SK-N-SH (cell line): ENCODE data around the gene R3HDM4. TPM values are rescaled to one million over a fixed set of nuclear protein-coding genes. Genes with fewer than 3 reads are reported as not detected.

Experiments
- CTCF ChIA-PET: fragments of 300-600, 350-600 bp; formaldehyde crosslinking; extraction: SDS; loops from one replicate; lab custom pipeline; 2021; lab: Yijun Ruan, JAX
- POLR2A ChIA-PET: fragments of 350-600 bp; sonication (Branson Sonifier 250); formaldehyde crosslinking; extraction: SDS; loops from one replicate; lab custom pipeline; 2020; ENCODE audit warnings: antibody characterized with exemption, inconsistent platforms; lab: Yijun Ruan, JAX
- DNase-seq: peaks from one replicate; pipeline ENCODE4 v3.0.0; 2012
- H2AFZ ChIP-seq: fragments of 200-600 bp; sonication (generic); 2 replicates; pipeline ENCODE4 v1.8.1; 2016; ENCODE audit warnings: antibody characterized with exemption, mild to moderate bottlenecking, low read depth
- H3F3A ChIP-seq: fragments of 200-600 bp; sonication (generic); replicated peaks from 2 replicates; pipeline ENCODE3; 2016; ENCODE audit warnings: antibody characterized with exemption, mild to moderate bottlenecking; ENCODE audit not compliant: insufficient read depth
- H3K27ac ChIP-seq, 2 experiments: fragments of 200-500 bp in 1 of 2; fragments of 200-600 bp in 1 of 2; sonication (Bioruptor generic) in 1 of 2; sonication (generic), shearing (Covaris generic) in 1 of 2; 2 replicates each; pipeline versions ENCODE4 v1.5.1 to v1.6.1; 2014 to 2016; ENCODE audit warnings: low read depth in 2 of 2, inconsistent platforms in 1 of 2, low read length in 1 of 2, mild to moderate bottlenecking in 1 of 2, mixed read lengths in 1 of 2
- H3K27me3 ChIP-seq: fragments of 200-600 bp; sonication (generic), shearing (Covaris generic); 2 replicates; pipeline ENCODE4 v1.6.1; 2016; ENCODE audit warnings: mixed run types; ENCODE audit not compliant: insufficient read depth
- H3K36me3 ChIP-seq, 2 experiments: fragments of 200-500 bp in 1 of 2; fragments of 200-600 bp in 1 of 2; sonication (Bioruptor generic) in 1 of 2; sonication (generic) in 1 of 2; replicated peaks in 1 of 2; 2 replicates each; pipeline versions ENCODE3 to v1.5.1; 2014 to 2016; ENCODE audit warnings: low read length in 1 of 2, mild to moderate bottlenecking in 1 of 2; ENCODE audit not compliant: insufficient read depth in 2 of 2, control insufficient read depth in 1 of 2
- H3K4me1 ChIP-seq, 2 experiments: fragments of 200-500 bp in 1 of 2; fragments of 200-600 bp in 1 of 2; sonication (Bioruptor generic) in 1 of 2; sonication (generic), shearing (Covaris generic) in 1 of 2; 2 replicates each; pipeline versions ENCODE4 v1.5.1 to v1.6.1; 2014 to 2016; ENCODE audit warnings: low read depth in 1 of 2, low read length in 1 of 2, mixed run types in 1 of 2; ENCODE audit not compliant: insufficient read depth in 2 of 2, control insufficient read depth in 1 of 2
- H3K4me2 ChIP-seq: fragments of 200-600 bp; sonication (generic), shearing (Covaris generic); 2 replicates; pipeline ENCODE4 v1.6.1; 2017; ENCODE audit warnings: mixed run types
- H3K4me3 ChIP-seq, 2 experiments: fragments of 200-500 bp in 1 of 2; fragments of 200-600 bp in 1 of 2; sonication (Bioruptor generic) in 1 of 2; sonication (generic), shearing (Covaris generic) in 1 of 2; 2 replicates each; pipeline versions ENCODE4 v1.5.1 to v1.8.1; 2014 to 2016; ENCODE audit warnings: low read depth in 2 of 2, inconsistent platforms in 1 of 2, low read length in 1 of 2, mild to moderate bottlenecking in 1 of 2, mixed read lengths in 1 of 2, moderate library complexity in 1 of 2
- H3K79me2 ChIP-seq: fragments of 200-600 bp; sonication (generic); 2 replicates; pipeline ENCODE4 v1.8.1; 2017; ENCODE audit warnings: mild to moderate bottlenecking; ENCODE audit not compliant: insufficient read depth
- H3K9ac ChIP-seq: fragments of 200-600 bp; sonication (generic); 2 replicates; pipeline ENCODE4 v1.6.1; 2017; ENCODE audit warnings: mixed run types
- H3K9me2 ChIP-seq: fragments of 200-600 bp; sonication (generic); 2 replicates; pipeline ENCODE4 v1.6.1; 2017; ENCODE audit warnings: mixed run types
- H3K9me3 ChIP-seq: fragments of 200-600 bp; sonication (generic); 2 replicates; pipeline ENCODE4 v1.6.1; 2017; ENCODE audit warnings: mixed run types, mild to moderate bottlenecking, moderate library complexity
- H4K20me1 ChIP-seq: fragments of 200-600 bp; sonication (generic); 2 replicates; pipeline ENCODE4 v1.6.1; 2017; ENCODE audit warnings: mild to moderate bottlenecking, mixed run types; ENCODE audit not compliant: insufficient read depth
- CHD2 ChIP-seq: fragments of 150-350 bp; IDR thresholded peaks from 2 replicates; pipeline ENCODE4 v1.6.1; 2018; ENCODE audit warnings: low read length; ENCODE audit not compliant: partially characterized antibody
- ELF1 ChIP-seq: IDR thresholded peaks from 2 replicates; pipeline ENCODE4 v1.4.0; 2012
- EP300 ChIP-seq, 2 experiments: IDR thresholded peaks; 2 replicates each; pipeline versions ENCODE4 v1.4.0 to v1.6.1; 2012; ENCODE audit warnings: borderline replicate concordance in 1 of 2, low read depth in 1 of 2, low read length in 1 of 2
- EZH2phosphoT487 ChIP-seq: fragments of 200-600 bp; sonication (generic); IDR thresholded peaks from 2 replicates; pipeline ENCODE4 v1.6.1; 2017; ENCODE audit warnings: low read depth, mixed run types, mild to moderate bottlenecking, antibody characterized with exemption, moderate library complexity, borderline replicate concordance
- FOSL2 ChIP-seq: IDR thresholded peaks from 2 replicates; pipeline ENCODE4 v1.4.0; 2012; ENCODE audit warnings: low read depth, mild to moderate bottlenecking, moderate library complexity, borderline replicate concordance
- GATA2 ChIP-seq: sonication (generic); formaldehyde crosslinking; IDR thresholded peaks from 2 replicates; pipeline ENCODE4 v1.5.0; 2020; ENCODE audit warnings: mild to moderate bottlenecking, missing genetic modification reagents
- MXI1 ChIP-seq: IDR thresholded peaks from 2 replicates; pipeline ENCODE4 v1.6.1; 2012; ENCODE audit warnings: mild to moderate bottlenecking, low read depth, low read length, improper control_type of control experiment
- POLR2AphosphoS5 ChIP-seq: IDR thresholded peaks from 2 replicates; pipeline ENCODE4 v1.6.1; 2012; ENCODE audit warnings: low read depth, low read length
- RCOR1 ChIP-seq: fragments of 150-350 bp; IDR thresholded peaks from 2 replicates; pipeline ENCODE4 v1.6.1; 2017; ENCODE audit warnings: antibody characterized with exemption, low read length
- RFX5 ChIP-seq: IDR thresholded peaks from 2 replicates; pipeline ENCODE4 v1.6.1; 2012; ENCODE audit warnings: mild to moderate bottlenecking, improper control_type of control experiment, low read length
- RXRA ChIP-seq: IDR thresholded peaks from 2 replicates; pipeline ENCODE4 v1.4.0; 2012; ENCODE audit warnings: low read depth, mild to moderate bottlenecking, borderline replicate concordance
- SMC3 ChIP-seq: IDR thresholded peaks from 2 replicates; pipeline ENCODE4 v1.6.1; 2012; ENCODE audit warnings: low read depth, low read length, improper control_type of control experiment
- TCF12 ChIP-seq: IDR thresholded peaks from 2 replicates; pipeline ENCODE4 v1.4.0; 2012
- TEAD4 ChIP-seq: IDR thresholded peaks from 2 replicates; pipeline ENCODE4 v1.4.0; 2012; ENCODE audit warnings: mild to moderate bottlenecking, borderline replicate concordance; ENCODE audit not compliant: insufficient read depth
- YY1 ChIP-seq: IDR thresholded peaks from 2 replicates; pipeline ENCODE4 v1.4.0; 2012; ENCODE audit warnings: low read depth, mild to moderate bottlenecking
- WGBS: methylation state at CpG from one replicate; pipeline ENCODE4 v1.1.6; 2017; ENCODE audit warnings: low lambda C conversion rate; 5-methylcytosine and 5-hydroxymethylcytosine counted together
- polyA plus RNA-seq, 3 experiments: library from polyadenylated mRNA; depleted of rRNA; stranded (reverse); fragments of >200 nt; gene quantifications; 2 replicates each; pipeline ENCODE4 v1.2.3, GENCODE V29; 2012
- TF ChIP-seq, protein P1 (sequence below): fragments of 200-600 bp; sonication (generic); IDR thresholded peaks from 2 replicates; pipeline ENCODE4 v1.6.1; 2017; ENCODE audit warnings: antibody characterized with exemption, mild to moderate bottlenecking, moderate library complexity
- TF ChIP-seq, protein P2 (sequence below): IDR thresholded peaks from 2 replicates; pipeline ENCODE4 v1.4.0; 2012; ENCODE audit warnings: low read depth
- TF ChIP-seq, protein P3 (sequence below): IDR thresholded peaks from 2 replicates; pipeline ENCODE4; 2012
- TF ChIP-seq, protein P4 (sequence below): IDR thresholded peaks from 2 replicates; pipeline ENCODE4 v1.4.0; 2012; ENCODE audit warnings: low read depth, borderline replicate concordance
- TF ChIP-seq, protein P5 (sequence below): fragments of 150-350 bp; IDR thresholded peaks from 2 replicates; pipeline ENCODE4 v1.6.1; 2016; ENCODE audit warnings: mild to moderate bottlenecking, low read depth, low read length

Gene R3HDM4
- polyA plus RNA-seq, 1 of the 3 experiments (the other 2 are of a cell fraction), result 39.2 TPM

DNA sequence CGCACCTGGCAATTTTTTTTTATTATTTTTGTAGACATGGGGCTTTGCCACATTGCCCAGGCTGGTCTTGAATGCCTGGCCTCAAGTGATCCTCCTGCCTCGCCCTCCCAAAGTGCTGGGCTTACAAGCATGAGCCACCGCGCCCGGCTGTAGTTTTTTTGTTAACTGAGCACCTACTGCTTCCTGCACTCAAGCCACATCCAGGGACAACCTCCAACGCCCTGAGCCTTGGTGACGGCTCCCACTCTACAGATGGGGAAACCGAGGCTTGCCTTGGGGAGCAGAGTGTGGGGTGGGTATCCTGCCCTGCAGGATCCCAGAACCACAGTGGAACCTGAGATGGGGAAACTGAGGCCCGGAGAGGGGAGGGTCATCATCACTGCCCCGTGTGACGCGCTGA lies 57.9 kb downstream of the R3HDM4 start:
- no peaks in the 10 kb centered on the region for H3K79me2 ChIP-seq

More for the DNA sequence above, 57.9 kb downstream of the R3HDM4 start:
- H3K27ac ChIP-seq, result no peak overlapping the region
- ChIA-PET CTCF (interaction anchor here (0.6 to 5.4 kb wide), 10 partner anchors 8 to 387 kb away, joined by 3 to 20 read pairs (median 6); partner anchors contain the start of genes ATP5F1D, KISS1R and WDR18), POLR2A (no interaction called here)
- H3K27me3 ChIP-seq, result peaks cover 54% of the 10 kb centered on the region
- no peaks in the 10 kb centered on the region for H4K20me1 ChIP-seq
- no peaks in the 10 kb centered on the region for H3K9me3 ChIP-seq
- no peak for DNase-seq
- H2AFZ ChIP-seq, result no peak overlapping the region
- no peak overlapping the region for H3K9ac ChIP-seq
- H3K9me2 ChIP-seq, result no peaks in the 10 kb centered on the region
- TF ChIP-seq, protein P1, sequence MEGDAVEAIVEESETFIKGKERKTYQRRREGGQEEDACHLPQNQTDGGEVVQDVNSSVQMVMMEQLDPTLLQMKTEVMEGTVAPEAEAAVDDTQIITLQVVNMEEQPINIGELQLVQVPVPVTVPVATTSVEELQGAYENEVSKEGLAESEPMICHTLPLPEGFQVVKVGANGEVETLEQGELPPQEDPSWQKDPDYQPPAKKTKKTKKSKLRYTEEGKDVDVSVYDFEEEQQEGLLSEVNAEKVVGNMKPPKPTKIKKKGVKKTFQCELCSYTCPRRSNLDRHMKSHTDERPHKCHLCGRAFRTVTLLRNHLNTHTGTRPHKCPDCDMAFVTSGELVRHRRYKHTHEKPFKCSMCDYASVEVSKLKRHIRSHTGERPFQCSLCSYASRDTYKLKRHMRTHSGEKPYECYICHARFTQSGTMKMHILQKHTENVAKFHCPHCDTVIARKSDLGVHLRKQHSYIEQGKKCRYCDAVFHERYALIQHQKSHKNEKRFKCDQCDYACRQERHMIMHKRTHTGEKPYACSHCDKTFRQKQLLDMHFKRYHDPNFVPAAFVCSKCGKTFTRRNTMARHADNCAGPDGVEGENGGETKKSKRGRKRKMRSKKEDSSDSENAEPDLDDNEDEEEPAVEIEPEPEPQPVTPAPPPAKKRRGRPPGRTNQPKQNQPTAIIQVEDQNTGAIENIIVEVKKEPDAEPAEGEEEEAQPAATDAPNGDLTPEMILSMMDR, result no peak
- TF ChIP-seq ELF1, result no peak
- no peak for TF ChIP-seq MXI1
- TF ChIP-seq, protein P2, sequence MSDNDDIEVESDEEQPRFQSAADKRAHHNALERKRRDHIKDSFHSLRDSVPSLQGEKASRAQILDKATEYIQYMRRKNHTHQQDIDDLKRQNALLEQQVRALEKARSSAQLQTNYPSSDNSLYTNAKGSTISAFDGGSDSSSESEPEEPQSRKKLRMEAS, result no peak
- TF ChIP-seq, protein P3, sequence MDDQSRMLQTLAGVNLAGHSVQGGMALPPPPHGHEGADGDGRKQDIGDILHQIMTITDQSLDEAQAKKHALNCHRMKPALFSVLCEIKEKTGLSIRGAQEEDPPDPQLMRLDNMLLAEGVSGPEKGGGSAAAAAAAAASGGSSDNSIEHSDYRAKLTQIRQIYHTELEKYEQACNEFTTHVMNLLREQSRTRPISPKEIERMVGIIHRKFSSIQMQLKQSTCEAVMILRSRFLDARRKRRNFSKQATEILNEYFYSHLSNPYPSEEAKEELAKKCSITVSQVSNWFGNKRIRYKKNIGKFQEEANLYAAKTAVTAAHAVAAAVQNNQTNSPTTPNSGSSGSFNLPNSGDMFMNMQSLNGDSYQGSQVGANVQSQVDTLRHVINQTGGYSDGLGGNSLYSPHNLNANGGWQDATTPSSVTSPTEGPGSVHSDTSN, result no peak
- TF ChIP-seq RXRA, result no peak
- TF ChIP-seq, protein P4, sequence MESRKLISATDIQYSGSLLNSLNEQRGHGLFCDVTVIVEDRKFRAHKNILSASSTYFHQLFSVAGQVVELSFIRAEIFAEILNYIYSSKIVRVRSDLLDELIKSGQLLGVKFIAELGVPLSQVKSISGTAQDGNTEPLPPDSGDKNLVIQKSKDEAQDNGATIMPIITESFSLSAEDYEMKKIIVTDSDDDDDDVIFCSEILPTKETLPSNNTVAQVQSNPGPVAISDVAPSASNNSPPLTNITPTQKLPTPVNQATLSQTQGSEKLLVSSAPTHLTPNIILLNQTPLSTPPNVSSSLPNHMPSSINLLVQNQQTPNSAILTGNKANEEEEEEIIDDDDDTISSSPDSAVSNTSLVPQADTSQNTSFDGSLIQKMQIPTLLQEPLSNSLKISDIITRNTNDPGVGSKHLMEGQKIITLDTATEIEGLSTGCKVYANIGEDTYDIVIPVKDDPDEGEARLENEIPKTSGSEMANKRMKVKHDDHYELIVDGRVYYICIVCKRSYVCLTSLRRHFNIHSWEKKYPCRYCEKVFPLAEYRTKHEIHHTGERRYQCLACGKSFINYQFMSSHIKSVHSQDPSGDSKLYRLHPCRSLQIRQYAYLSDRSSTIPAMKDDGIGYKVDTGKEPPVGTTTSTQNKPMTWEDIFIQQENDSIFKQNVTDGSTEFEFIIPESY, result no peak
- no peak for TF ChIP-seq TEAD4
- no peak for TF ChIP-seq RFX5
- no peak for TF ChIP-seq RCOR1
- TF ChIP-seq TCF12, result no peak
- no peak for TF ChIP-seq POLR2AphosphoS5
- TF ChIP-seq, protein P5, sequence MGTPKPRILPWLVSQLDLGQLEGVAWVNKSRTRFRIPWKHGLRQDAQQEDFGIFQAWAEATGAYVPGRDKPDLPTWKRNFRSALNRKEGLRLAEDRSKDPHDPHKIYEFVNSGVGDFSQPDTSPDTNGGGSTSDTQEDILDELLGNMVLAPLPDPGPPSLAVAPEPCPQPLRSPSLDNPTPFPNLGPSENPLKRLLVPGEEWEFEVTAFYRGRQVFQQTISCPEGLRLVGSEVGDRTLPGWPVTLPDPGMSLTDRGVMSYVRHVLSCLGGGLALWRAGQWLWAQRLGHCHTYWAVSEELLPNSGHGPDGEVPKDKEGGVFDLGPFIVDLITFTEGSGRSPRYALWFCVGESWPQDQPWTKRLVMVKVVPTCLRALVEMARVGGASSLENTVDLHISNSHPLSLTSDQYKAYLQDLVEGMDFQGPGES, result no peak
- TF ChIP-seq GATA2, result no peak
- no peak for TF ChIP-seq SMC3
- no peak for TF ChIP-seq CHD2
- no peak for TF ChIP-seq EZH2phosphoT487
- TF ChIP-seq EP300 (IDR thresholded peaks at IDR 0.05; ENCODE audit: borderline replicate concordance in 1 of 2, low read depth in 1 of 2, low read length in 1 of 2), result no peak
- no peak for TF ChIP-seq YY1
- TF ChIP-seq FOSL2, result no peak
- no peaks in the 10 kb centered on the region for H3K36me3 ChIP-seq
- H3K4me3 ChIP-seq, result no peak overlapping the region
- 45% methylated on average over 11 of the region's 12 CpGs for WGBS
- peaks cover 0 to 8% of the 10 kb centered on the region in 2 experiments; a peak in 1 of 4 replicates for H3K4me1 ChIP-seq
- H3K4me2 ChIP-seq, result no peak overlapping the region
- peaks cover 4% of the 10 kb centered on the region for H3F3A ChIP-seq
